Neural cell (in vitro differentiated cells): ENCODE results near the gene CADM4. TPM values are rescaled to one million over a fixed set of nuclear protein-coding genes. Genes with fewer than 3 reads are reported as not detected.

Experiments used
- H2AFZ ChIP-seq: fragments of 200-600, 300-800 bp; sonication (generic), shearing (Covaris generic); 2 replicates; pipeline ENCODE4 v1.6.0; 2014; ENCODE audit warnings: low read depth, mild to moderate bottlenecking, antibody characterized with exemption, low read length, moderate library complexity
- H3F3A ChIP-seq: fragments of 200-600 bp; shearing (Covaris generic); 2 replicates; pipeline ENCODE4 v1.6.1; 2016; ENCODE audit warnings: mild to moderate bottlenecking, moderate library complexity, mixed read lengths, antibody characterized with exemption, low read length; ENCODE audit not compliant: insufficient read depth, poor library complexity, severe bottlenecking
- H3K27ac ChIP-seq: fragments of 200-600, 300-800 bp; sonication (generic), shearing (Covaris generic); 2 replicates; pipeline ENCODE4 v1.5.1; 2014; ENCODE audit warnings: mild to moderate bottlenecking, low read length, moderate library complexity
- H3K27me3 ChIP-seq: fragments of 300-800, 200-600 bp; sonication (generic), shearing (Covaris generic); 2 replicates; pipeline ENCODE4 v1.6.0; 2014; ENCODE audit warnings: mild to moderate bottlenecking, low read depth, low read length, moderate library complexity; ENCODE audit not compliant: insufficient read depth
- H3K36me3 ChIP-seq: fragments of 300-800, 200-600 bp; sonication (generic), shearing (Covaris generic); 2 replicates; pipeline ENCODE4 v1.5.1; 2014; ENCODE audit warnings: mild to moderate bottlenecking, antibody characterized with exemption, low read length, moderate library complexity; ENCODE audit not compliant: insufficient read depth
- H3K4me2 ChIP-seq: fragments of 300-800, 200-600 bp; sonication (generic), shearing (Covaris generic); 2 replicates; pipeline ENCODE4 v1.6.0; 2014; ENCODE audit warnings: mild to moderate bottlenecking, low read length
- H3K4me3 ChIP-seq: fragments of 300-800, 200-600 bp; sonication (generic), shearing (Covaris generic); 2 replicates; pipeline ENCODE4 v1.5.1; 2014; ENCODE audit warnings: mild to moderate bottlenecking, low read length, moderate library complexity
- H3K79me2 ChIP-seq: fragments of 200-600 bp; shearing (Covaris generic); replicated peaks from 2 replicates; pipeline ENCODE4 v1.6.0; 2014; ENCODE audit warnings: mild to moderate bottlenecking, low read length, moderate library complexity; ENCODE audit not compliant: insufficient read depth
- H3K9ac ChIP-seq: fragments of 300-800, 200-600 bp; sonication (generic), shearing (Covaris generic); 2 replicates; pipeline ENCODE4 v1.6.1; 2016; ENCODE audit warnings: mild to moderate bottlenecking, low read length, mixed read lengths
- H3K9me2 ChIP-seq: fragments of 200-600 bp; shearing (Covaris generic); 2 replicates; pipeline ENCODE4 v1.6.1; 2016; ENCODE audit warnings: mild to moderate bottlenecking, low read length, mixed read lengths; ENCODE audit not compliant: insufficient read depth
- H3K9me3 ChIP-seq: fragments of 200-600, 300-800 bp; sonication (generic), shearing (Covaris generic); 2 replicates; pipeline ENCODE4 v1.6.1; 2016; ENCODE audit warnings: mild to moderate bottlenecking, mixed run types, low read length, moderate library complexity, mixed read lengths
- H4K20me1 ChIP-seq: fragments of 200-600 bp; shearing (Covaris generic); 2 replicates; pipeline ENCODE4 v1.6.1; 2016; ENCODE audit warnings: mild to moderate bottlenecking, mixed run types; ENCODE audit not compliant: insufficient read depth
- EP300 ChIP-seq: fragments of 450-650 bp; conservative IDR thresholded peaks from 2 replicates; pipeline ENCODE4 v1.6.1; 2014; ENCODE audit warnings: antibody characterized with exemption, mild to moderate bottlenecking, moderate library complexity; ENCODE audit not compliant: poor library complexity, severe bottlenecking
- EZH2 ChIP-seq: fragments of 200-600, 300-800 bp; shearing (Covaris generic), sonication (generic); IDR thresholded peaks from 2 replicates; pipeline ENCODE4 v1.6.1; 2014; ENCODE audit warnings: antibody characterized with exemption, low read length, borderline replicate concordance, mild to moderate bottlenecking; ENCODE audit not compliant: insufficient read depth, poor library complexity, severe bottlenecking
- MXI1 ChIP-seq: fragments of 450-650 bp; conservative IDR thresholded peaks from 2 replicates; pipeline ENCODE4 v1.6.1; 2014; ENCODE audit warnings: antibody characterized with exemption, mild to moderate bottlenecking; ENCODE audit not compliant: poor library complexity, severe bottlenecking
- POLR2AphosphoS5 ChIP-seq: IDR thresholded peaks from 2 replicates; pipeline ENCODE4 v1.6.1; 2012
- RAD21 ChIP-seq: fragments of 450-650 bp; conservative IDR thresholded peaks from 2 replicates; pipeline ENCODE4 v1.6.1; 2014; ENCODE audit warnings: antibody characterized with exemption, mild to moderate bottlenecking, moderate library complexity
- SMC3 ChIP-seq: fragments of 450-650 bp; conservative IDR thresholded peaks from 2 replicates; pipeline ENCODE4 v1.6.1; 2014; ENCODE audit warnings: antibody characterized with exemption, mild to moderate bottlenecking, moderate library complexity; ENCODE audit not compliant: poor library complexity
- TAF1 ChIP-seq: IDR thresholded peaks from 2 replicates; pipeline ENCODE4 v1.6.1; 2012; ENCODE audit warnings: low read depth
- polyA plus RNA-seq: library from polyadenylated mRNA; depleted of rRNA; stranded (reverse); fragments of >200 nt; gene quantifications from 2 replicates; pipeline ENCODE4 v1.2.3, GENCODE V29; 2014
- TF ChIP-seq, protein P1 (sequence below): IDR thresholded peaks from 2 replicates; pipeline ENCODE4 v1.6.1; 2012; ENCODE audit warnings: borderline replicate concordance
- TF ChIP-seq, protein P2 (sequence below): fragments of 450-650 bp; IDR thresholded peaks from 2 replicates; pipeline ENCODE4 v1.5.1; 2014; ENCODE audit warnings: antibody characterized with exemption, mild to moderate bottlenecking, moderate library complexity; ENCODE audit not compliant: poor library complexity, severe bottlenecking

The CADM4 gene
- polyA plus RNA-seq, 1 donor from 2014 or later = 211 TPM

DNA sequence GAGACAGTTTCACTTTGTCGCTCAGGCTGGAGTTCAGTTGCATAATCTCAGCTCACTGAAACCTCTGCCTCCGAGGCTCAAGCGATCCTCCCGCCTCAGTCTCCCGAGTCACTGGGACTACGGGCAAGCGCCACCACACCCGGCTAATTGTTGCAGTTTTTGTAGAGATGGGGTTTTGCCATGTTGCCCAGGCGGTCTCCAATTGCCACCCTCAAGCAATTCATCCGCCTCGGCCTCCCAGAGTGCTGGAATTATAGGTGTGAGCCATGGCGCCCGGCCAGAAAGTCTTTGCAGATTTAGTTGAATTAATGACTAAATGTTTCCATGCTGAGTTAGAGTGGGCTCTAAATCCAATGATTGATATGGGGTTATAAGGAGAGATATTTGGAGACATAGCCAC lies 4.5 kb upstream of the CADM4 start:
- Histone ChIP-seq H3K9me3 (no peaks in the 10 kb centered on the region), H3K27ac (no peak overlapping the region), H3K36me3 (no peaks in the 10 kb centered on the region), H3K9me2 (no peaks in the 10 kb centered on the region), H3K4me3 (no peak overlapping the region), H3K79me2 (peaks cover 10% of the 10 kb centered on the region), H4K20me1 (no peaks in the 10 kb centered on the region), H3K4me2 (no peak overlapping the region), H3K27me3 (no peaks in the 10 kb centered on the region), H3K9ac (no peak overlapping the region), H3F3A (no peaks in the 10 kb centered on the region), H2AFZ (no peak overlapping the region)
- TF ChIP-seq EZH2 (no peak), TAF1 (no peak), MXI1 (no peak), SMC3 (no peak), EP300 (no peak), RAD21 (no peak), POLR2AphosphoS5 (no peak)
- TF ChIP-seq, protein P1, sequence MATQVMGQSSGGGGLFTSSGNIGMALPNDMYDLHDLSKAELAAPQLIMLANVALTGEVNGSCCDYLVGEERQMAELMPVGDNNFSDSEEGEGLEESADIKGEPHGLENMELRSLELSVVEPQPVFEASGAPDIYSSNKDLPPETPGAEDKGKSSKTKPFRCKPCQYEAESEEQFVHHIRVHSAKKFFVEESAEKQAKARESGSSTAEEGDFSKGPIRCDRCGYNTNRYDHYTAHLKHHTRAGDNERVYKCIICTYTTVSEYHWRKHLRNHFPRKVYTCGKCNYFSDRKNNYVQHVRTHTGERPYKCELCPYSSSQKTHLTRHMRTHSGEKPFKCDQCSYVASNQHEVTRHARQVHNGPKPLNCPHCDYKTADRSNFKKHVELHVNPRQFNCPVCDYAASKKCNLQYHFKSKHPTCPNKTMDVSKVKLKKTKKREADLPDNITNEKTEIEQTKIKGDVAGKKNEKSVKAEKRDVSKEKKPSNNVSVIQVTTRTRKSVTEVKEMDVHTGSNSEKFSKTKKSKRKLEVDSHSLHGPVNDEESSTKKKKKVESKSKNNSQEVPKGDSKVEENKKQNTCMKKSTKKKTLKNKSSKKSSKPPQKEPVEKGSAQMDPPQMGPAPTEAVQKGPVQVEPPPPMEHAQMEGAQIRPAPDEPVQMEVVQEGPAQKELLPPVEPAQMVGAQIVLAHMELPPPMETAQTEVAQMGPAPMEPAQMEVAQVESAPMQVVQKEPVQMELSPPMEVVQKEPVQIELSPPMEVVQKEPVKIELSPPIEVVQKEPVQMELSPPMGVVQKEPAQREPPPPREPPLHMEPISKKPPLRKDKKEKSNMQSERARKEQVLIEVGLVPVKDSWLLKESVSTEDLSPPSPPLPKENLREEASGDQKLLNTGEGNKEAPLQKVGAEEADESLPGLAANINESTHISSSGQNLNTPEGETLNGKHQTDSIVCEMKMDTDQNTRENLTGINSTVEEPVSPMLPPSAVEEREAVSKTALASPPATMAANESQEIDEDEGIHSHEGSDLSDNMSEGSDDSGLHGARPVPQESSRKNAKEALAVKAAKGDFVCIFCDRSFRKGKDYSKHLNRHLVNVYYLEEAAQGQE = no peak
- TF ChIP-seq, protein P2, sequence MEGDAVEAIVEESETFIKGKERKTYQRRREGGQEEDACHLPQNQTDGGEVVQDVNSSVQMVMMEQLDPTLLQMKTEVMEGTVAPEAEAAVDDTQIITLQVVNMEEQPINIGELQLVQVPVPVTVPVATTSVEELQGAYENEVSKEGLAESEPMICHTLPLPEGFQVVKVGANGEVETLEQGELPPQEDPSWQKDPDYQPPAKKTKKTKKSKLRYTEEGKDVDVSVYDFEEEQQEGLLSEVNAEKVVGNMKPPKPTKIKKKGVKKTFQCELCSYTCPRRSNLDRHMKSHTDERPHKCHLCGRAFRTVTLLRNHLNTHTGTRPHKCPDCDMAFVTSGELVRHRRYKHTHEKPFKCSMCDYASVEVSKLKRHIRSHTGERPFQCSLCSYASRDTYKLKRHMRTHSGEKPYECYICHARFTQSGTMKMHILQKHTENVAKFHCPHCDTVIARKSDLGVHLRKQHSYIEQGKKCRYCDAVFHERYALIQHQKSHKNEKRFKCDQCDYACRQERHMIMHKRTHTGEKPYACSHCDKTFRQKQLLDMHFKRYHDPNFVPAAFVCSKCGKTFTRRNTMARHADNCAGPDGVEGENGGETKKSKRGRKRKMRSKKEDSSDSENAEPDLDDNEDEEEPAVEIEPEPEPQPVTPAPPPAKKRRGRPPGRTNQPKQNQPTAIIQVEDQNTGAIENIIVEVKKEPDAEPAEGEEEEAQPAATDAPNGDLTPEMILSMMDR = no peak

- H3K79me2 ChIP-seq = peaks cover 19% of the 10 kb centered on the region
- H2AFZ ChIP-seq = no peak overlapping the region
- H3K9me2 ChIP-seq = no peaks in the 10 kb centered on the region
- no peak overlapping the region for H3K27ac ChIP-seq
- no peaks in the 10 kb centered on the region for H3K9me3 ChIP-seq
- H3K4me3 ChIP-seq = no peak overlapping the region
- H3K4me2 ChIP-seq = no peak overlapping the region
- H3K36me3 ChIP-seq = no peaks in the 10 kb centered on the region
- no peaks in the 10 kb centered on the region for H3F3A ChIP-seq
- H3K27me3 ChIP-seq = no peaks in the 10 kb centered on the region
- TF ChIP-seq TAF1 (no peak), EP300 (no peak), SMC3 (no peak), RAD21 (no peak), MXI1 (no peak), POLR2AphosphoS5 (no peak), EZH2 (no peak)
- TF ChIP-seq, protein P2 = no peak
- TF ChIP-seq, protein P1 = no peak
- H4K20me1 ChIP-seq = no peaks in the 10 kb centered on the region
- H3K9ac ChIP-seq = no peak overlapping the region
These were observed 3.7 kb upstream of the CADM4 start for GRCh38 chr19:43643326-43643725.
